T-helper 1 cell treated with Interleukin-12 subunit alpha and Interleukin-12 subunit beta and Interleukin-4 antibody, amounts not matched to agents 30 ng/mL and 1 ng/mL, for 36 hours (primary cell): ENCODE measurements around the gene WDR7. TPM values are rescaled to one million over a fixed set of nuclear protein-coding genes. Genes with fewer than 3 reads are reported as not detected.

Experiments used
- intact Hi-C: fragments of 100-400 bp; cut with micrococcal nuclease; formaldehyde crosslinking; loops from one replicate; pipeline ENCODE4 v1.15.1; 2024
- total RNA-seq: library from RNA; stranded (reverse); gene quantifications from 2 replicates; pipeline ENCODE4 v1.2.3, GENCODE V29; 2022

WDR7 gene
- total RNA-seq, 1 donor from 2014 or later: 45.2 TPM

DNA sequence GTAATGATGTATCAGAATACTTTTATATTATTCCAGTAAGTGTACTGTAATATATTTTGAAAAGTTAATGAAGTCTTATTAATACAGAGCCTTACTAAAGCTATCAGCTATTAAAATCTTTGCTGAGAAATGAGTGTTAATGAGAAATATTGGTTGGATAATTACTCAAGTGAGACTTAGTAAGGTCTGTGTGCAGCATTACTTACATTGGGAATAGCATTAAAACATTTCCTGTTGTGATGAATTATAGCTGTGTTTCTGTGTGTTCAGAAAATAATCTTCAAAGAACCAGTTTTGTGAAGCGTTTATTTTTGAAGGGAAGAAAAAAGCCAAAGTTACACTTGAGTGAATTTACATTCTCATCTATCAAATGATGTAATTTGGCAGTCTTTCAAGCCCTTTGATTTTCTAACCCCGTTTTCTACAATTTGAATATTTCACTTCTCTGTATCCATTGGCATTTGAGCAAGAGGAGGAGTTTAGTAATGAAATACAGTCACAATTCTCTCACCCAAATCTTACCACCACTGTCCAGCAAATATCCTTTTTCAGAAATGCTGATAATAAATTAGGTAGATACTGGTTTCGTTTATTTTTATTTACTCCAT lies 372.2 kb downstream of the WDR7 start:
- intact Hi-C loops: no loop called here

DNA sequence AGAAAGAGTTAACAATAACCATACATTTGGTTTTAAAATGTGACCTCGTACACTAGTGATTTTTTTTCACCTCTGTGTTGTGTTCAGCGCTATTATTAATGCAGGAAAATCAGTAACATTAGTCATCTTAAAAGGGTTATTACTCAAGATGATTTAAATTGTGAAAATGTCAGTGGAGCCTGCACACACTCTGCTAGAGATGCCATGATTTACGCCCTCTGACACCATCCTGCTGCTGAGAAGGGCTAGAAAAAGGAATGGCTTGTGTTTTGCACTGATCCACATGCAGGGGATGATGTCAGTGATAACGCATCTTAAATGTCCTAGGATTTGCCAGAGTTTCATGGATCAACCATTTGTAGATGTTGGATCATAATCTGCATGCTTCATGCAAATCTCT lies 374.4 kb downstream of the WDR7 start:
- intact Hi-C loops: no loop called here

DNA sequence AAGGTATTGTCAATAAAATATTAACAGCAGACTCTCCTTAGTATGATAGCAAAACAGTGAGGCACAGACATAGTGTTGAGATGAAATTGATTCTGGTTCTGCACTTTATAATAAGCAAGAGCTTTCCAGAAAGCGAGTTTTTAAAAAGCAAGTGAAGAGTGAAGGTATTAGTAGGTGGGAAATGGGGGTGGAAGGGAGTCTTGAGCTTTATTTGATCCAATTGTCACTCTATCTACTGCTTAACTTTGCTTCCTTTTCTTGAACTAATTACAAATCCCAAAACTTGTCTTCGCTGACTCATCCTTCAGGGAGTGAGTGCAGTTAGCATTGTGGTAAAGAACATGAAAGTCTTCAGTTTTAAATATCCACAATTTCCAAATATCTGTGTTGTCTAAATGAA lies 375.2 kb downstream of the WDR7 start:
- intact Hi-C loops: no loop called here

DNA sequence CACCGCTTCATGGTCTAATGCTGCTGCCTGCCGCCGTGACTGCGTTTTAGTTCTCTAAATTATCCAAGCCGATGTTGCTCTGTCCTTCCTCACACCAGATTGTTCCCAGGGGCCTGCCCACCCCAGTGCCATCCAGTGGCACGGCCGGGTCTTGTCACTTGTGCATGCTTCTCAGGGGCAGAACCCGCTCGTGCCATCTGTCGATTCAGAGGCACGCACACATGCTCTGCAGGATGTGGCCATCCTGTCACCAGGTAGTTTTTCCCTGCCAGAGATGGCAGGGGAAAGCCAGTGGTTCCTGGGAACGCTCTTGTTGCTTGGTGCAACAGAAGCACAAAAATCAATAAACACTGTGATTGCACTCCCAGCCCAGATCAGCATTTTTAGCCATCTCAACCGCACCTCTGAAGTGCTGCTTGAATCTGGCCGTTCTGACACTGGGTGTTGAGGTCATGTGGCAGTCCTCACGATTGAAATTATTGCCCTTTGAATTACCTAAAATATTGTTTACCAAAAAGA lies 376.1 kb downstream of the WDR7 start:
- intact Hi-C loops: no loop called here

DNA sequence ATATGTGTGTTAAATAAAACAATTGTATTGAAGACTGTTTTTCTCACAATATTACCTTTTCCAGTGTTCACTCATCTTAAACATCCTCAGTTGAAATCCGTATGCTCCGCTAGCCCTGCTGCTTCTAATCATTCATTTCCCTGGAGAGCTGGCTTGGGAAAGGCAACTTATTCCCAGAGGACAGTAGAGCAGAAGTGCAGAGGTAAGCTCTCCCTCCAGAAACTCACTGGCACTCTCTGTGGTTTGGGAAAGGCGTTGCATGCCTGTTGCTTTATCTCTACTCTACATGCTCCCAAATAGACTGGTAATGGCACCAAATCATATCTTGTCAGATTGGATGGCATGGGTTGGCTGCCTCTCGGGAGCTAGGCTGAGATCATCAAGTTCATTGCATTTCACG lies 378.6 kb downstream of the WDR7 start:
- intact Hi-C loops: no loop called here

DNA sequence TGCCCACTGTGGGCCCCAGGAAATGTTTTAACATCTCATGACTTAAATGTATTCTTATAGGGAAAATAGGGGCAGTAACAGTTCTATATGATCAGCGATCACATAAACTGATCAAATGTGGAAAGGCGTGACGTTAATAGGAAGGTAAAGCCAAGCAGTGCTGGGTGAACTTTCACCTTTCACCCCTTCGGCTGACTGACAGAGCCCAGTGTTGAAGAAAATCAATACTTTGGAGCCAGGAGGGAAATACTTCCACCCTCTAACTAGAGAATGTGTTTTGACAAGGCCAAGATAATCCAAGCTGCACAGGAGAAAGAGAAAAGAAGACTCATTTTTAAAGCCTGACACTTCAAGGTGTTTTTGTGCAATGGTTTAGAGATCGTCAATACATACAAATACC lies 379.3 kb downstream of the WDR7 start:
- intact Hi-C loops: no loop called here

DNA sequence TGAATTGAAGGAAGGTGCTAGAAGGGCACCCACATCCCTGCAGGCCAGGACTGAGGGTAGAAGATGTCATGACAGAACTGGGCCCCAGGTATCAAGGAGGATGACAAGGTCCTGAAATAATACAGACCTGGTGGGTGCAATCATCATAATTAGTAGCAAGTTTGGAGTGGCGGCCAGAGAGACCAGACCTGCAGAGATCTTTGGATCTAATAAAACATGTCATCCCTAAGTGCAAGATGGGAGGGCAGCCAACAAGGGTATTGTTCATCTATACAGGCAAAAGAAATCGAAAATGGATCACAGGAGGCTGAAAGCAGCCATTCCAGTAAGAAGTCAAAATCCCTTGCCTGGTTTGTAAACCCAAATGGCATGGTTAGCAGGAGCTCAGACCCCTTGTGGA lies 384.4 kb downstream of the WDR7 start:
- intact Hi-C loops: no loop called here

DNA sequence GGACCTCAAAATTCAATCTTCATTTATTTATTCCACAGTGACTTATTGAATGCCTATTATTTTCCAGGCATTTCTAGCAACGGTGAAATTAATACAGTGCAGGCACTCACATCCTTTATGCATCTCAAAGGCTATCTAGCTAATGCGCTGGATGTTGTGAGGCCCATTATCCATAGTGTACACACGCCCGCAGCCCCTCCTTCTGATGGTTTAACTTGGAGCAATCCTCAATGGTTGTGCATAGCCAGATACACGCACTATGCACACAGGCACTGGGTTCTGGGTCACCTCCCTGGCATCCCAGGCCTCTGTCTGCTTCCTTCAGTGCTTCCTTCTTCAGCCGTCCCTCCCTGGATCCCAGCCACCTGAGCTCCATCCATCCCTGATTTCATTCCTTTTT lies 387.2 kb downstream of the WDR7 start:
- intact Hi-C loops: no loop called here

DNA sequence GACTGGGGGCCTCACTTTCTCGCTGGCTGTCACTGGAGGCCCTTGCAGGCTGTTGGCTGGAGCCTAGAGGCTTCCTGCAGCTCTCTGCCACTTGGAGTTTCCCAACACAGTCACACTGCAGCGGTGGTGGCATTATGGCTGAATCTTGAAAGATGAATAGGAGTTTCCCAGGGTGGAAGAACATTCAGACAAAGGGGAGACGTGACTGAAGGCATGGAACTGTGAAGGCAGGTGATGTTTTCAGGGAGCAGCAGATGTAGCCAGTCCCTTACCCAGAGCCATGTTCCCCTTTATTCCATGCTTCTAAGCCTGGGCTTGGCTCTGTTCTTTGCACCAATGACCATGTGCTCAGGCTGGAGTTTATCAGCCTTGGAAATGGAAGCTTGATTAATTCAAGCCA lies 389.0 kb downstream of the WDR7 start:
- intact Hi-C loops: no loop called here

DNA sequence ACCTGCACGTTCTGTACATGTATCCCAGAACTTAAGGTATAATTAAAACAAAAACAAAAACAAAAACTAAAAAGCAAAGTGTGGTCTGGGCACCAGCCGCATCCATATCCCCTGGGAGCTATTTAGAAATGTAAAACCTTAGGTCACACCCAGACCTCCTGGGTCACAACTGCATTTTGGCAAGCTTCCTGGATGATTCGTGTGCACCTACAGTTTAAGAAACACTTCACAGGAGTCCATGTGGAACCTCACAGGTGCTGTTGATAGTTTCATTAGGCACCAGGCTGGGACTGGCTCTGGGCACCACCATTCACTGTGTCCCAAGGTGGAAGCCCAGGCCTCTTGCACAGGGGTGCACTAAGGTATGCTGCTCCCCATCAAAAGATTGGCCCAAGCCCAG lies 392.1 kb downstream of the WDR7 start:
- intact Hi-C loops: no loop called here

DNA sequence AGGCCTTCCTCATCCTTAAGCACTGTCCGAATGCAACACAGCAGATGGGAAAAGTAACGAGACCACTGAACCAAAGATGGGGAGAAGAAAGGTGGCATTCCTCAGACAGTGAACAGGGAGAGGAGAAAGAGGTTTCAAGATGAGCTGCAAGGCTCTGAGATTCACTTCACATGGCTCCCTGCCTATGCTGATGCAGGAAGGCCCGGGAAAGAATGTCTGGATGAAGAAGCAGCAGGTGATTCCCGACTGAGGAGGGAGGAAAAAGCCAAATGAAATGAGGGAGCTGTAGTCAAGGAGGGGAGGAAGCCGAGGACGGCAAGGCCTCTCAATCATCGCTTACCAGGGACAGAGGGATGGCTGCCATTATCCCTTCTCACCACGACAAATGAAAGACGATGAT lies 397.2 kb downstream of the WDR7 start:
- intact Hi-C loops: no loop called here

DNA sequence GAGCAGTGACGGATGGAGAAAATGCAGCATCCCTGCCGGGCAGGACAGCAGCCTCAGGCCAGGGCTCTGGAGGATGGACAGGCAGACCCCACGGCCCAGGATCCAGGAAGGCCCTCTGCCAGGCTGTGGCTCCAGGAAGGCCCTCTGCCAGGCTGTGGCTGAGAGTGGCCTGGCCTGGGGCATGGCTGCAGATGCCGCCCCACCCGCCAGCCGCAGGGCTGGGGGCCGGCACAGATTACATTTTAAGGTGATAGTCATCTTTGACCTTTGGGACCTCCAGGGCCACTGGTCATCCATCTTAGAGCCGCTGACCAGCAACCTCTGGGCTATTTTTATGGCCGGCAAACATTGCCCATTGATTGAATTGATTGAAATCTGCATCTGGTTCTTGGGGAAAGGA lies 397.7 kb downstream of the WDR7 start:
- intact Hi-C loops: no loop called here

DNA sequence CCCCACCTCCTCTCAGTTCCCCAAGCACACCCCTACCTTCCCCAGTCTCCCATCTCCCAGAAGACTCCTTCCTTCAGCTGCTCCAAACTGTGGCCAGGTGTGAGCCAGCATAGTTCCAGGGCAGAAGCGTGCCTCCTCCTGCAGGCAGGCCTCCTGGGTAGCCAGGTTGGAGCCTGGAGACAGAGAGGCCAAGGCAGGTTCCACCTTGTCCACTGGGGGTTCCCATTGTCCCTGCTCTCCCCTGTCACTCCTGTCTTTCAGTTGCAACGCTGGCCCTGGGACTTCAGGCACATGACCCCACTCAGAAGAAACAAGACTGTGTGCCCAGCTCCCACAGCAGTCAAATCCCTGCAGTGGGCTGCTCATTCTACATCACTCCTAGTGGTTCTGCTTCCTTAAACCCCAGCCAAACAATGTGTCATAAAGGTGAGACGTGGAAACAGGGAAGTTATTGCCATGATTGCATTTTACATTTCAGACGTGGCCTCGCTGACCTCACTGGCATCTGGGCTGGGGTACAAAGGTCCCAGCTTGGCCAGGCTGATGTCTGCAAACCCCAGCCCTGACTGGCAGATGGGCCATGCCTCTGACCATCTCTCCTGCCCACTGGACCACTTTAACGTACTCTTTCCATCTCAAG lies 399.3 kb downstream of the WDR7 start:
- intact Hi-C loops: no loop called here

DNA sequence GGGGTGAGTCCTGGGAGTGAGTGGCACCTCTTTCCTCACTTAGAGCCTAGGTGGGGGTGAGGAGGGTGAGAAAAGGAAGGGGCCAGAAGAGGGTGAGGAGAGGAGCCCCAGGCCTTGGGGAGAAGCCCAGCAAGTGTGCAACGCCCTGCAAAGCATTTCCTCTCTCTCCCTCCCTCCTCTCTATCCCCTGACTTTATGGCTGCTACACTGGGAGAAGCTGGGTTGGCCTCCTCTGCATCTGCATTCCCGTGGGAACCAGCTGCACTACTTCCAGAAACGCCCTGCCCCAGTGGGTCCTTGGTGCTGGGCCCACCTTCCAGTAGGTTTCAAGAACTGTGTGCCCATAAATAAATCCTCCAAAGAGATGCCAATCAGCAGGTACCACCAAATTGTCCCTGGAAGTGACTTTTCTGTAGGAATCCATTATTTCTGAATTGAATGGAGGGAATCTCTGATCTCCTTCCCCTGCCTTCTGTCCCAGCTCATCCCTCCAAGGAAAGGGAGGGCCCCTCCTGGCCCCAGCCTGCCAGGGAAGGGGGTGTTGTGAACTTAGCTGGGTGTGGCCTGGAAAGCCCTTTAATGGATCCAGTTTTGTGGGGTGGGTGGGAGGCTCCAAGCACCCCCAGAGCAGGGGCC lies 400.0 kb downstream of the WDR7 start:
- intact Hi-C loops: no loop called here

DNA sequence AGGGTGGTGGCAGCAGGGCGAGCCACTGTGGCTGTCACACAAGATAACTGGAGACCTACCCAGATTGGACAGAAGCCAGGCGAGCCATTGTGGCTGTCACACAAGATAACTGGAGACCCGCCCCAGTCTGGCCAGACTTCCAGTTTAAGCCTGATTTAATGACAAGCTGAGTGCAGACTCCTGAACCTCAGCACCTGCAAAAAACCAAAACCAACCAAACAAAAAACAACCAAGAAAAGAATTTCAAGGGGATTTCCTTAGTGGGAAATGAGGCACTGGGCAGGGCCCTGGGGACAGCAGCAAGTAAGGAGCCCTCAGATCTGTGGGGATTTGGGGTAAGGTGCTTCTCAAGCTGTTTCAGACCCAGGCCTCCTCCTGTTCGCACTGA lies 400.5 kb downstream of the WDR7 start:
- intact Hi-C loops: no loop called here

DNA sequence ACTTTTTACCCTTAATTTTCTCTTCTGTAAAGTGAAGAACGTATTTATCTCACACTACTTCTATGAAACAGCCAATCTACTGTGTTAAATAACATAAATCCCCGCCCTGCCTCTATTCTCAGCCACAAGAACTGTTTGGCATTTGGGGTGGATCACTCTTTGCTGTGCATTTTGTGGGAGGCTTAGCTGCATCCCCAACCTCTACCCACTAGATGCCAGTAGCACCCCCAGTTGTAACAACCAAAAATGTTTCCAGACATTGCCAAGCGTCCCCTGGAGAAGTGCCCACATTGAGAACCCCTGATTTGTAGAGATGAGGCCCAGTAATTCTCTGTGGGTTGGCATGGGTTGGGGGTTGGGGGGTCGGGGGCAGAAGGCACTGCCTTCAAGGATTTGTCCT lies 401.0 kb downstream of the WDR7 start:
- intact Hi-C loops: no loop called here

DNA sequence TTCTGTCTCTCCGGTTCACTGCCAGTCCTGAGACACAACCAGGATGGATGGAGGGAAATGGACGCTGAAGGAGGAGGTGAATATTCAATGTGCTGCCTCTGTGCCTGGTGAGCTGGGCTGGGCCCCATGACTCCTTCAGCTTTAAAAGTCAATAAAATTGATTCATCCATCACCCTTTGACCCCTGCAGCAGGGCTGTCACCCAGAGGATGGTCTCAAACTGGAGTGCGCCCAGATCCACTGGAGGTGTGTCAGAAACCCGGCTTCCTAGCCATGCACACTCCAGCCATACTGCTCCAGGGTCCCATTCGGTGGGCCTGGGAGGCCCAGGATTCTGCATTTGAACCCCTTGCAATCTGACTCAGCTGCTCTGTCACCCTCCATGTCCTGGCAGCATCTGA lies 401.6 kb downstream of the WDR7 start:
- intact Hi-C loops: no loop called here

DNA sequence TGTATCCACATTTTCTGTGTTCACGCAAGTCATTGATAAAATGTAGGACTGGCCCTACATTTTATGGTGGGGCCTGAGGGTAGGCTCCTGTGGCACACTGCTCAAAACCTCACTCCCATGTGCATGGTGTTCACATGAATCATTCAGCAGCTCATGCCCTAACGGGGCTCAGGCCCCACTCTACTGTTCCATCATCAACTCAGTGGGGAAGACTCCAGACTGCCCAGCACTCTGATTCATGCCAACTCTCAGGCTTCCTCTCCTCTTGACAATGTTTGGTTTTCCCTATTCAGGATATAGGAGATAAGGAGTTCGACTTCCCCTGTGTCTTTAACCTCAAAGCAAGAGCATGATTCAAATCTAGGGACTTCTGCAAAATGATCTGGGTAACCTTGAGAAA lies 403.7 kb downstream of the WDR7 start:
- intact Hi-C loops: no loop called here

DNA sequence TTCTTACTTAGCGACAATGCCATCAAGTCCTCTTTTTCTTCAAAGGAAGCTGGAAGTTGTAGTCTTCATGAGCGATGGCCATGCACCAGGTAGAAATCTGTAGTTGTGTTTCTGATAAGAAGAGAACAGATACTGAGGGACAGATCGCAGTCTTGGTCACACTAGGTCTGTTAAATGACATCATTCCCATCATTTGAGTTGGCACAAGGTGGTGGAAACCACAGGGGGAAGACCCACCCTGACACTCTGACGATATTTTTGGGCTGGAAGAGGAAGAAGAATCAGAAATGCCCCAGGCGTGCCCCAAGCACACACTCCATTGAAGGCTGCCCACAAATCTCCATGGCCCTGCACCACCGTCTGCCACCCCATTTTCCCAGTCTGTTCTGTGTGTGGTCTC lies 406.7 kb downstream of the WDR7 start:
- intact Hi-C loops: no loop called here

DNA sequence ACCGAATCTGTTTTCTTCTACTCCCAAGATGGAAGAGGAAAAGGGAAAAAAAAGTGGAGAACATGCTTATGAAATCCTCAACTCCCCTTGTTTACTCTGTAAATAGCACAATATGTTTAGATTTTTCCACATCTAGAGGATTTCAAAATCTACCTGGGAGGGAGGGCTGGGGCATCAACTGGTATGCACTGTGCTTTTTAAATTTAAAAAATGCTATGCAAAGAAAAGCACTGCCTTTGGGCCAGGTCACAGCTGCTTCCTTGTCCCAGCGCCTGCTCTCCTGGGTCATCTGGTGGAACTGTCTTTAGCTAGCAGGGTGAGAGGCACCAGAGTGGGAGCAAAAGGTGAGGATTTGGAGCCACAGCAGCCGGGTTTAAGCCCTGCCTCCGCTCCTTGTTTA lies 407.6 kb downstream of the WDR7 start:
- intact Hi-C loops: no loop called here

DNA sequence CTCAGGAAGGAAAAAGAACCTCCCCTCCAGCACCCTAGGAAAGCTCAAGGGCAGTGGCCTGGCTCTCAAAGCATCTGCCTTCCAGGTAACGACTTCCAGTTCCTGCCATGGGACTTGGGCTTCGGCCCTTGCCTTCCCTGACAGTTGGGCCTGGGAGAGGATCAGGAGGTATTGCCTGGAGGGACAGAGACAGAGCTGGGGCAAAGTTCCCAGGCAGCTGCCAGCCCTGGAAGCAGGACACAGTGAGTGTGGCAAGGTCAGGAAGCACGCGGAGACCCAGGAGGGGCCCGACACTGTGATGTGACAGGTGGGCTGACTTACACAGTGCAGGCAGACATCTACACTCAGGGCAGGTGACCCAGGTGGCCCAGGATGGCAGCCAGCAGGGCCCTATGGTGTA lies 408.2 kb downstream of the WDR7 start:
- intact Hi-C loops: no loop called here

DNA sequence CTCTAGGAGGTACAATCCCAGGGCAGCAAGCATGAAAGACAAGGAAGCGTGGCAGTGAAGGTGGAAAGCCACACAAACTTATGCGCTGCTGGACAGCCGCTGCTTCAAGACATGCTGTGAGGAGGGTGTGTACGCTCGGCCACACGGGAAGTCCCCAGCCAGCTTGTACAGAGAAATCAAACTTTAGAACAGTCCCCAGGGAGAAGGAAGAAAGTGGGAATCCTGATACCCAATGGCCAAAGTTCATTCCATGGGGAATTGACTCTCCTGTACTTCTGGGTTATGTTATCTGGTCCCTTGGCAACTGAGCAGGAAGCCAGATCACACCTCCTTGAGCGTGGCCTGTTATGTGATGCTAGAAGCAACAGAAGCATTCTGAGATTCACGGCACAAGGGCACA lies 409.7 kb downstream of the WDR7 start:
- intact Hi-C loops: no loop called here

DNA sequence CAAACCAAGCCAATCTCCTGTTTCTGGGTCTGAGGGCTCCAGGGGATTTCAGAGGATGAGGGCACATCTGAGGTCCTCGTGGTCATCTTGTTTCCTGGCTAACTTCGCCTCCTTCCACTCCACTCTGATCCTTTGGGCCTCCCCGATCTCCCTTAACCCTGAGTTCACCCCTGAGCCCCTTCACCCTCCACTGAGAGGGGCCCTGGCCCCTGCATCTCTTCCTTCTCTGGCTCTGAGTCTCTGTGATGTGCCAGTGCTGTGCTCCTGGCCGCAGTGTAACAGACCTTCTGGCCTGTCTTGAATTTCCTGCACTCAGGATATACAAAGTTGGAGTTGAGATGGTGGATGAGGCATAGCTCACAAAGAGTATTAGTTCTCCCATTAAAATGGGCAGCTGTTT lies 411.0 kb downstream of the WDR7 start:
- intact Hi-C loops: no loop called here
